ENCODE results near the gene TMPRSS11A.

DNA sequence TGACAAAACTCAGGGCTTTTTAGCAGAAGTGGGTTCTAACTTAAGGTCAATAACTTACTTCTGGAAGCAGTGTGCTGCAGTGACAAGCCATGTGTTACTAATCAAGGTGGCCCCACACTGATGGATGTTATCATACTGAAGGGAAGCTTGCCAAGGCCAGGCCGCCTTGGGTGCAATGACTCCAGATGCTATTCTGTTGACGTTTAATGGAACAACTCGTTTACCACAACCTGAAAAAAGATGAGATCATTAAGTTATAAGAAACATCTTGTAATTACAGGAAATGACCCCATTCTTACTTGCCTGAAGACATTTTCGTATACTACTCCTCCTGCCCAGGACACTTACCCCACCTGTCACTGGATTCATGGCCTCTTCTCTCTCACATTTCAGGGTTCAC is 40.6 kb downstream of the TMPRSS11A start:
- TF ChIP-seq, protein P1, sequence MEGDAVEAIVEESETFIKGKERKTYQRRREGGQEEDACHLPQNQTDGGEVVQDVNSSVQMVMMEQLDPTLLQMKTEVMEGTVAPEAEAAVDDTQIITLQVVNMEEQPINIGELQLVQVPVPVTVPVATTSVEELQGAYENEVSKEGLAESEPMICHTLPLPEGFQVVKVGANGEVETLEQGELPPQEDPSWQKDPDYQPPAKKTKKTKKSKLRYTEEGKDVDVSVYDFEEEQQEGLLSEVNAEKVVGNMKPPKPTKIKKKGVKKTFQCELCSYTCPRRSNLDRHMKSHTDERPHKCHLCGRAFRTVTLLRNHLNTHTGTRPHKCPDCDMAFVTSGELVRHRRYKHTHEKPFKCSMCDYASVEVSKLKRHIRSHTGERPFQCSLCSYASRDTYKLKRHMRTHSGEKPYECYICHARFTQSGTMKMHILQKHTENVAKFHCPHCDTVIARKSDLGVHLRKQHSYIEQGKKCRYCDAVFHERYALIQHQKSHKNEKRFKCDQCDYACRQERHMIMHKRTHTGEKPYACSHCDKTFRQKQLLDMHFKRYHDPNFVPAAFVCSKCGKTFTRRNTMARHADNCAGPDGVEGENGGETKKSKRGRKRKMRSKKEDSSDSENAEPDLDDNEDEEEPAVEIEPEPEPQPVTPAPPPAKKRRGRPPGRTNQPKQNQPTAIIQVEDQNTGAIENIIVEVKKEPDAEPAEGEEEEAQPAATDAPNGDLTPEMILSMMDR (IDR thresholded peaks at IDR 0.05 in 8 of 11, conservative IDR thresholded peaks at IDR 0.05 in 3 of 11) = no peak
- no peak for TF ChIP-seq POLR2A (IDR thresholded peaks at IDR 0.05)
